NB4 (cell line): ENCODE measurements around the gene PKM.

ENCODE experiments used
- MAX ChIP-seq: IDR thresholded peaks from 2 replicates; pipeline ENCODE4 v1.6.1; 2011; ENCODE audit warnings: low read depth, low read length
- POLR2A ChIP-seq: IDR thresholded peaks from 2 replicates; pipeline ENCODE4 v1.6.1; 2011; ENCODE audit warnings: mild to moderate bottlenecking; ENCODE audit not compliant: insufficient read length; ENCODE audit errors: extremely low read depth
- TF ChIP-seq, protein P1 (sequence below): IDR thresholded peaks from one replicate; pipeline ENCODE4 v1.5.1; 2012; ENCODE audit warnings: low read depth, low read length

- TF ChIP-seq, protein P1, sequence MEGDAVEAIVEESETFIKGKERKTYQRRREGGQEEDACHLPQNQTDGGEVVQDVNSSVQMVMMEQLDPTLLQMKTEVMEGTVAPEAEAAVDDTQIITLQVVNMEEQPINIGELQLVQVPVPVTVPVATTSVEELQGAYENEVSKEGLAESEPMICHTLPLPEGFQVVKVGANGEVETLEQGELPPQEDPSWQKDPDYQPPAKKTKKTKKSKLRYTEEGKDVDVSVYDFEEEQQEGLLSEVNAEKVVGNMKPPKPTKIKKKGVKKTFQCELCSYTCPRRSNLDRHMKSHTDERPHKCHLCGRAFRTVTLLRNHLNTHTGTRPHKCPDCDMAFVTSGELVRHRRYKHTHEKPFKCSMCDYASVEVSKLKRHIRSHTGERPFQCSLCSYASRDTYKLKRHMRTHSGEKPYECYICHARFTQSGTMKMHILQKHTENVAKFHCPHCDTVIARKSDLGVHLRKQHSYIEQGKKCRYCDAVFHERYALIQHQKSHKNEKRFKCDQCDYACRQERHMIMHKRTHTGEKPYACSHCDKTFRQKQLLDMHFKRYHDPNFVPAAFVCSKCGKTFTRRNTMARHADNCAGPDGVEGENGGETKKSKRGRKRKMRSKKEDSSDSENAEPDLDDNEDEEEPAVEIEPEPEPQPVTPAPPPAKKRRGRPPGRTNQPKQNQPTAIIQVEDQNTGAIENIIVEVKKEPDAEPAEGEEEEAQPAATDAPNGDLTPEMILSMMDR = no peak
- no peak for TF ChIP-seq POLR2A
- TF ChIP-seq MAX = no peak
These were observed 54.2 kb downstream of the PKM start for GRCh38 chr15:72176743-72177142.
